Dendritic cell treated with granulocyte-macrophage colony-stimulating factor and Interleukin-4, amounts not matched to agents 40 ng/mL and 50 ng/mL, for 4 days (primary cell): ENCODE measurements around the gene CFAP298.
"Not testable (repeated sequence)": the region's sequence is repeated elsewhere in the genome, so short reads cannot be mapped to it uniquely, and the experiment has no call there.

Experiments used
- H3K27ac Mint-ChIP-seq: one replicate; pipeline ENCODE4 v1.8.0; 2022; ENCODE audit warnings: mild to moderate bottlenecking, mixed read lengths
- H3K27me3 Mint-ChIP-seq: one replicate; pipeline ENCODE4 v1.8.0; 2022; ENCODE audit warnings: mild to moderate bottlenecking, mixed read lengths
- H3K36me3 Mint-ChIP-seq: one replicate; pipeline ENCODE4 v1.8.0; 2022; ENCODE audit warnings: low read depth, mixed read lengths
- H3K4me1 Mint-ChIP-seq: one replicate; pipeline ENCODE4 v1.8.0; 2022; ENCODE audit warnings: low read depth, mixed read lengths
- H3K4me3 Mint-ChIP-seq: one replicate; pipeline ENCODE4 v1.8.0; 2022; ENCODE audit warnings: mild to moderate bottlenecking, moderate library complexity, mixed read lengths
- H3K9me3 Mint-ChIP-seq: one replicate; pipeline ENCODE4 v1.8.0; 2022; ENCODE audit warnings: mixed read lengths
- intact Hi-C: fragments of 100-400 bp; cut with micrococcal nuclease; formaldehyde crosslinking; loops from one replicate; pipeline ENCODE4 v1.15.0; 2022

CFAP298 gene

DNA sequence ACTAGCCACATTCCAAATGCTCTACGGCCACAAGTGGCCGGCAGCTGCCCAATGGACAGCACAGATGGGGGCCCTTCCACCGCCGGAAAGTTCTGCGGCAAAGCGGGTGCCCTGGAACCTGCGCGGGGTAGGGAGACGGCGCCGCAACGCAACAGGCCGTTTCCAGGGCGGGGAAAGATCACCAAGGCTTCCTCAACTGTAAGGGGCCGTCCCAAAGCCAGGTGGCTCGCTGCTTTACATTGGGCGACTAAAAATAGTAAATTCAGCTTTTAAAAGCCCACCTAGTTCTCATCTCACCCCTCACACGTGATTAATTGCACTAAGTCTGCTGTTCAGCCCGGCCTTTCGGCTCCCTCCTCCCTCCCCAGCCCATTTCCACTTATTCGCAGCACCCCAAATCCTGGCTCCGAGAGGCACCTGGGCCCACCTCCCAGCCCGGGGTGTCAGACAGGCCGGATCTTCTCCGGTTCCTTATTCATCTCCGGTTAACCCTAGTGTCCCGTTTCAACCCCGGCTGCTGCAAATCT is 643 bp downstream of the CFAP298 start:
- H3K36me3 Mint-ChIP-seq = peaks cover 44% of the 10 kb centered on the region
- peaks cover 7% of the 10 kb centered on the region for H3K27me3 Mint-ChIP-seq
- peaks cover 6% of the 10 kb centered on the region for H3K4me1 Mint-ChIP-seq
- peak overlapping the region; percentile 96 for H3K27ac Mint-ChIP-seq
- no peaks in the 10 kb centered on the region for H3K9me3 Mint-ChIP-seq
- H3K4me3 Mint-ChIP-seq = peak overlapping the region; percentile 99
- intact Hi-C loops = no loop called here

DNA sequence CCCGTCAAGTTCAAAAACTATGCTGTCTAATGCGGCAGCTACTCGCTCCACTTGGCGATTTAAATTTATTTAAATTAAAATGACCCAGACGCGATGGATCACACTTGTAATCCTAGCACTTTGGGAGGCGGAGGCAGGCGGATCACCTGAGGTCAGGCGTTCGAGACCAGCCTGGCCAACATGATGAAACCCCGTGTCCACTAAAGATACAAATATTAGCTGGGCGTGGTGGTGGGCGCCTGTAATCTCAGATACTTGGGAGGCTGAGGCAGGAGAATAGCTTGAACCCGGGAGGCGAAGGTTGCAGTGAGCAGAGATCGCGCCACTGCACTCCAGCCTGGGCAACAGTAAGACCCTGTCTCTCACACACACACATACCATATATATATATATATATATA is 1.2 kb downstream of the CFAP298 start:
- H3K9me3 Mint-ChIP-seq, intact Hi-C loops, H3K4me1 Mint-ChIP-seq, H3K27me3 Mint-ChIP-seq, H3K27ac Mint-ChIP-seq: not testable (repeated sequence)
- peak overlapping the region; percentile 23 for H3K4me3 Mint-ChIP-seq
- H3K36me3 Mint-ChIP-seq = peaks cover 50% of the 10 kb centered on the region

DNA sequence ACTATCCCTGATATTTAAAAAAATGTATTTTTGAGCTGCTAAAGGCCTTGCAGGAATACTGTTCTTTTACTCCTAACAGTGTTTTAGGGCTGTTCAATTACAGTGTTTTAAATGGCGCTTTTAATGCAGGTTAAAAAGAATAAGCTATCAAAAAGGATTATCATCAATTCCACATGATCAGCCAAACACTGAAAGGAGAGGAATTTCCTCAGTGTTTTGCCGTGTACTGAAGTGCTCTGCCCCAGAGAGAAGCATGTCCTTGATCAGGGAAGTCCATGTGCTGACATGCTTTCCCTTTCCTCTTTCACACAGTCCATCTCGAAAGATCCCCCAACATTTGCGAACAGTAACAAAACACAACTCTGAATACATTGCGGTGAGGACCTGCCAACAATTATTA is 3.3 kb downstream of the CFAP298 start:
- H3K4me3 Mint-ChIP-seq = no peak overlapping the region
- intact Hi-C loops = no loop called here
- H3K27me3 Mint-ChIP-seq = no peaks in the 10 kb centered on the region
- no peak overlapping the region for H3K27ac Mint-ChIP-seq
- H3K4me1 Mint-ChIP-seq = peaks cover 6% of the 10 kb centered on the region
- no peaks in the 10 kb centered on the region for H3K9me3 Mint-ChIP-seq
- H3K36me3 Mint-ChIP-seq = peaks cover 71% of the 10 kb centered on the region

DNA sequence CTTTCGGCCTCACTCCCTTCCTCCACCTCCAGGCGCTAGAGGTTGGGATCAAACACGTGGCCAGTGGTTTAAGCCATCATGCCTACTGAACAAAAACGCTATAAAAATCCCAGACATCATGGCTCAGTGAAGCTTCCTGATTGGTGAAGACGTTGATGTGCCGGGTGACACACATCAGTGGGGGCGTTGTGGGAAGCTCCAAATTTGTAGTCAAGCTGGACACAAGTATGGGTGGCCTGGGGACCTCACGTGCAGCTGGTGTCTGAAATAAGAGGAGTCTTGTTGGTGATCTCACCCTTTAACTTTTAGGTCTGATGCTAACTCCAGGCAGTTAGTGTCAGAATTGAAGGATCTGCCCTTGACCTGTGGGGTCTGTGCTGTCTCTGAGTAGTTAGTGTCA is 6.7 kb downstream of the CFAP298 start:
- Mint-ChIP-seq H3K4me3 (no peak overlapping the region), H3K9me3 (no peaks in the 10 kb centered on the region), H3K27ac (no peak overlapping the region), H3K27me3 (no peaks in the 10 kb centered on the region), H3K36me3 (peaks cover 80% of the 10 kb centered on the region), H3K4me1 (no peaks in the 10 kb centered on the region)
- intact Hi-C loops = no loop called here

DNA sequence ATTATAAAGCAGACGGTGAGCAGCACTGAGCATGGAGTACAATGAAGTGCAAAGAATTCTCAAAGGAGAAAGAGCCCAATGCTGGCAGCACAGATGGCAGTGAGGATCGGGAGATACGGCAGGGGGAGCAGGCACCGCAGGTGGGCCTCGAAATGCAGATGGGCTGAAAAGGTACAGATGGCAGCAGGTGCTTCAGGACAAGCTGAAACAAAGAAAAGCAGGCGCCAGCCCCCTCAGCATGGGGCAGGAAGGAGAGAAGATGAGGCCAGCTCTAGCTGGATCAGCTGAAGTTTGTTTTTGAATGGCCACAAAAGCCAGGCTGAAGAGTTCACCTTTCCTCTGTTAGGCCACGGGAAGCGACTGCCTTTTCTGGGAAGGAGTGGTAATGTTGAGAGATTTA is 7.7 kb downstream of the CFAP298 start:
- intact Hi-C loops = no loop called here
- H3K9me3 Mint-ChIP-seq = no peaks in the 10 kb centered on the region
- peaks cover 84% of the 10 kb centered on the region for H3K36me3 Mint-ChIP-seq
- H3K4me1 Mint-ChIP-seq = no peaks in the 10 kb centered on the region
- H3K27me3 Mint-ChIP-seq = no peaks in the 10 kb centered on the region
- H3K27ac Mint-ChIP-seq = no peak overlapping the region
- H3K4me3 Mint-ChIP-seq = no peak overlapping the region

DNA sequence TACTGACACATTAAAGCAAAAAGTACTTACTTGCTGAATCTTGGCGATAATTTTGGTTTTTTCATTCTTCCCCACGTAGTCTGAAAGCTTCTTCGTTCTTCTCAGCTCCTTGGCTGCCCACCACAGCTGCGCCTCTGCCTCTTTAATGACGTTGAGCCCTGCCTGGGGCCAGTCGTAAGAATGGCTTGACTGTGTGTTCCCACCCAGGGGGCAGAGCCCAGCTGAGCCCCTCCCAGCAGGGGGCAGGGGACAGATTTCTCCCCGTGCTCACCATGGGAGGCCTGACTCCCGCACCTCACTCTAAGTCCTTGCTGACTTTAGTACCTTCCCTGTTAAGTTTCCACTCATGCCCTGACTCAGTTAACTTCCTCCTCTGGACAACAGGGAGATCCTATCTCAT is 9.0 kb downstream of the CFAP298 start:
- H3K27me3 Mint-ChIP-seq = no peaks in the 10 kb centered on the region
- no peak overlapping the region for H3K27ac Mint-ChIP-seq
- intact Hi-C loops = no loop called here
- H3K4me1 Mint-ChIP-seq = no peaks in the 10 kb centered on the region
- peaks cover 89% of the 10 kb centered on the region for H3K36me3 Mint-ChIP-seq
- H3K9me3 Mint-ChIP-seq = no peaks in the 10 kb centered on the region
- H3K4me3 Mint-ChIP-seq = no peak overlapping the region

DNA sequence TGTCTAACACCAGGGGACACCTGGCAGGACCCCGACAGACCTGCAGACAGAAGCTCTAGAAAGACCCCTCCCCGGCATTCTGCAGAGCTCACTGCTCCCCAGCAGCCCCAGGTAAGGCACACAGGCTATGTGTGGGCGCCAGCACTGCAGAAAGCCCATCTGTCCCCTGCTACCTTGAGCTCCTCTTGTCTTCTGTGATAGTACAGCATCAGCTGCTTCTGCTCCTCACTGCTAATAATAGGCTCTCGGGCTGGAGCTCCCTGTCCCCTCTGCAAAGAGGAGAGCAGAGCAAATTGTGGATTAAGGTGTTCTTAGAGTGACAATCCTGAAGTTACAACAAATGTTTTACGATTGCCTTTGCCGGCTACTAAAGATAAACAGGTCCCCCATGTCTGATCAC is 10.1 kb downstream of the CFAP298 start:
- intact Hi-C loops = no loop called here
- H3K27me3 Mint-ChIP-seq = no peaks in the 10 kb centered on the region
- no peak overlapping the region for H3K4me3 Mint-ChIP-seq
- H3K27ac Mint-ChIP-seq = no peak overlapping the region
- no peaks in the 10 kb centered on the region for H3K4me1 Mint-ChIP-seq
- H3K9me3 Mint-ChIP-seq = no peaks in the 10 kb centered on the region
- H3K36me3 Mint-ChIP-seq = peaks cover 79% of the 10 kb centered on the region

DNA sequence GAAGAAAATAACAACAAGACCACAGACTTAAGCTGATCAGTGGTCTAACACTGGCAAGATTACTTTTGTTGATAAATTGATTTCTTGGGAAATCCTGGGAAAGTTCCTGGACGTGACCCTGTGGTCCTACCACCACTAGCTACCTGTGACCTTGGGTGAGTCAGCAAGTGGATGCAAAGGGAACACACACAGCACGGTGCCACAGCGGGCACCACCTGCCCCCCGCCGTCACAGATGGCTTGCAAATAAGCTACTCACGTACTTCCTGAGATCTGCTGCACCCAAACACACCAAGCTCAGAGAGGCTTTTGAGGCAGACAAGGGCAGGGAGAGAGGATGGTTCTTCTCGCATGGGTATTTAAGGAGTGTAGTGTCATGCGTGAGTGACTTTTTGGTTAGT is 12.7 kb downstream of the CFAP298 start:
- H3K4me3 Mint-ChIP-seq = no peak overlapping the region
- H3K27me3 Mint-ChIP-seq = no peaks in the 10 kb centered on the region
- no peaks in the 10 kb centered on the region for H3K4me1 Mint-ChIP-seq
- no peaks in the 10 kb centered on the region for H3K9me3 Mint-ChIP-seq
- peaks cover 54% of the 10 kb centered on the region for H3K36me3 Mint-ChIP-seq
- H3K27ac Mint-ChIP-seq = no peak overlapping the region
- intact Hi-C loops = no loop called here

DNA sequence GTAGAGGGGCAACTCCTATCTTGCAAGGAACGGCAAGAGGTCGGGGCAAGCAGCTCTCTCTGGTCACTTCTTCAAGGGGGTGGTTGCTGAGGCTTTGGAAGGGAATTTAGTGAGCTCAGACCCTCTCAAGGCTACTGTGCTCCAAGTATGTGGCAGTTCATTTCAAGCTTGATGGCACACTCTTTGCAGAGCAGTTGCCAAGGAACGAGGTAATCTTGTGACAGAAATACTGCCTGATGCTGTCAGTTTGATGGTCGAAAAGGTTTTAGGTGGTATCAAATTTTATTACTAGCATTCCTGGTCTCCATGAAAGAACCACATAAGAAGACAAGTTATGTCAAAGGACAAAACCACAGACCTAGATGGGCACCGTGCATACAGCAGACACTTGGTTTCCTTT is 13.1 kb downstream of the CFAP298 start:
- intact Hi-C loops = no loop called here
- no peaks in the 10 kb centered on the region for H3K27me3 Mint-ChIP-seq
- no peak overlapping the region for H3K4me3 Mint-ChIP-seq
- no peak overlapping the region for H3K27ac Mint-ChIP-seq
- no peaks in the 10 kb centered on the region for H3K4me1 Mint-ChIP-seq
- H3K9me3 Mint-ChIP-seq = no peaks in the 10 kb centered on the region
- H3K36me3 Mint-ChIP-seq = peaks cover 49% of the 10 kb centered on the region

DNA sequence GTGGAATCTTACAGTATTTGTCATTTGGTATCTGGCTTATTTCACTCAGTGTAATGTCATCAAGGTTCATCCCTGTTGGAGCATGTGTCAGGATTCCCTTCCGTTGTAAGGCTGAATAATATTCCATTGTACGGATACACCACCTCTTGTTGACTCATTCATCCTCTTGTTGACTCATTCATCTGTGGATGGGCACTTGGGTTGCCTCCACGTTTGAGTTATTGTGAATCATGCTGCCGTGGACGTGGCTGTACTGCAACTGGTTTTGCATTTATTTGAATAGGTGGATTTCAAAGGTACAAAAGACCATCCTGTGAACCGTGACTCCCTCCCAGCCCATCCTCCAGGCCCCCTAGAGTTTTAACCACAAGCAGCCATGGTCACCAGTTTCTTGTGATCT is 15.0 kb downstream of the CFAP298 start:
- Mint-ChIP-seq H3K4me1 (no peaks in the 10 kb centered on the region), H3K9me3 (no peaks in the 10 kb centered on the region), H3K27ac (no peak overlapping the region), H3K36me3 (peaks cover 30% of the 10 kb centered on the region), H3K27me3 (no peaks in the 10 kb centered on the region), H3K4me3 (no peak overlapping the region)
- intact Hi-C loops = no loop called here

DNA sequence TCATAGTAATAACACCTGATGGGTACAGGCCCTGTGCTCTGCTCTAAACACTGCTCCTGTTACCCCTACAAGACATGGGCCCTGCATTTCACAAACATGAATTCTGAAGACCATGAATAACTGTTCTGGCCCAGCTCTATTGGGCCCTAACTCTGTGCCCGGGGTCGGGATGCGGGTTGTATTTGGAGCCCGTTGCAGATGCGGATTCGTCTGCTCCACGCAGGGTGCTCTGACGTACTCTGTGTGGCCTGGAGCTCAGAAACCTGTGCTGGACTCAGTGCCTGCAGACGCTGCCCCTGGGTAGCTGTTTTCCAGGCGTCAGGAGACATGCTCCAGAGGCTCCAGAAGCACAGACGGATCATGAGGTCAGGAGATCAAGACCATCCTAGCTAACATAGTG is 16.7 kb downstream of the CFAP298 start:
- intact Hi-C loops = no loop called here
- H3K27ac Mint-ChIP-seq = no peak overlapping the region
- H3K4me3 Mint-ChIP-seq = no peak overlapping the region
- H3K4me1 Mint-ChIP-seq = no peaks in the 10 kb centered on the region
- H3K9me3 Mint-ChIP-seq = no peaks in the 10 kb centered on the region
- no peaks in the 10 kb centered on the region for H3K27me3 Mint-ChIP-seq
- peaks cover 24% of the 10 kb centered on the region for H3K36me3 Mint-ChIP-seq

DNA sequence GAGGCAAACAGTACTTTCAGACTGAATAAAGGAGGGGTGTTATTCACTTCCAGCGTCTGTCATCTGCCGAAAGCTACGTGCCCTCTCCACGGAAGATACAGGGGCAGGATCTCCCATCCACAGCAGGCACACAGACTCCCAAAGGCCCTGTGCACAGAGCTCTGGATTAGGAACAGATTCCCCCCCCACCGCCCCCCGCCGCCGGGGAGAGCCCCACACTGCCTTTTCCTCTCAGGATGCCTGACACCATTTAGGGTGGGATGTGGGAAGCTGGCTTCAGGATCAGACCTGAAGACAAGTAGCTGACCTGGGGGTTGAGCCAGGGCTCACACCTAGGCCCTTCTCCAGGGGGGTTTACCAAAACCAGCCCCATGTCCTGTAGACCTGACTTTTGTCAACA is 18.5 kb downstream of the CFAP298 start:
- intact Hi-C loops = no loop called here
- Mint-ChIP-seq H3K27ac (no peak overlapping the region), H3K4me1 (no peaks in the 10 kb centered on the region), H3K27me3 (no peaks in the 10 kb centered on the region), H3K9me3 (no peaks in the 10 kb centered on the region), H3K4me3 (no peak overlapping the region), H3K36me3 (peaks cover 6% of the 10 kb centered on the region)

DNA sequence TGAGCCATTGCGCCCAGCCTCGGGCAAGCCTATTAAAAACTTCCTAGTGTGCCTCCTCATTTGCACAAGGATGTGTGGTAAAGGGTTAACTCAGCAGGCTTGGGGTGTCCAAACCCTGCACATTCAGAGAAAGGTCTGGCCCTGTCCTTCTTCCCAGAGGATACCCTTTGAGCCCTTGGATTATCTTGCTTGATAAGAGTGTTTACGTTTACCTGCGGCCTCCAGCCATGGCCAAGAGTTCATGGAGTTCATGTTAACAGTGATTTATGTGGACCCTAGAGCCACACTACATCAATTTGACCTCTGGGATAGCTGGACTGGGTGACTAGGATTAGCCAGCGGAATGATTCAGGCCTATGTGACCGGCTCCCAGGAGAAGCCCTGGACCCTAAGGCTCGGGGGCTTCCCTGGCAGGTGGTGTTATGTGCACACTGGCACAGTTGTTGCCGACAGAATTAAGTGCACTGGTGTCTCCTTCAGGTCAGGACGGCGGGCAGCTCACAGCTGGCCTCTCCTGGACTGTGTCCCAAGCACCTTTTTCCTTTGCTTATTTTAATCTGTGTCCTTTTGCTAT is 19.2 kb downstream of the CFAP298 start:
- H3K27ac Mint-ChIP-seq = no peak overlapping the region
- H3K9me3 Mint-ChIP-seq = no peaks in the 10 kb centered on the region
- H3K36me3 Mint-ChIP-seq = no peaks in the 10 kb centered on the region
- H3K4me3 Mint-ChIP-seq = no peak overlapping the region
- no peaks in the 10 kb centered on the region for H3K4me1 Mint-ChIP-seq
- no peaks in the 10 kb centered on the region for H3K27me3 Mint-ChIP-seq
- intact Hi-C loops = no loop called here

DNA sequence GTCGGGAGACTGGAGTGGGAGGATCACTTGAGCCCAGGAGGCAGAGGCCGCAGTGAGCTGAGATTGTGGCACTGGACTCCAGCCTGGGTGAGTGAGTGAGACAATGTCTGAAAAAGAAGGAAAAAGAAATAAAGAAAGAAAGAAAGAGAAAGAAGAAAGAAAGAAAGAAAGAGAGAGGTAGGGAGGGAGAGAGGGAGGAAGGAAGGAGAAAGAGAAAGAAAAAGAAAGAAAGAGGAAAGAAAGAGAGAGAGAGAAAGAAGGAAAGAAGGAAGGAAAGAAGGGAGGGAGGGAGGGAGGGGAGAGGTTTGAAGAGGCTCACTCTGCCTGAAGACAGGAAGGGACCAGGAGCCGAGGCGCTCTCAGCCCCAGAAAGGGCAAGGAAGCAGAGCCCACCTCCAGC is 22.0 kb downstream of the CFAP298 start:
- no peak overlapping the region for H3K27ac Mint-ChIP-seq
- H3K9me3 Mint-ChIP-seq = no peaks in the 10 kb centered on the region
- no peaks in the 10 kb centered on the region for H3K36me3 Mint-ChIP-seq
- intact Hi-C loops = no loop called here
- no peaks in the 10 kb centered on the region for H3K27me3 Mint-ChIP-seq
- no peak overlapping the region for H3K4me3 Mint-ChIP-seq
- H3K4me1 Mint-ChIP-seq = no peaks in the 10 kb centered on the region

DNA sequence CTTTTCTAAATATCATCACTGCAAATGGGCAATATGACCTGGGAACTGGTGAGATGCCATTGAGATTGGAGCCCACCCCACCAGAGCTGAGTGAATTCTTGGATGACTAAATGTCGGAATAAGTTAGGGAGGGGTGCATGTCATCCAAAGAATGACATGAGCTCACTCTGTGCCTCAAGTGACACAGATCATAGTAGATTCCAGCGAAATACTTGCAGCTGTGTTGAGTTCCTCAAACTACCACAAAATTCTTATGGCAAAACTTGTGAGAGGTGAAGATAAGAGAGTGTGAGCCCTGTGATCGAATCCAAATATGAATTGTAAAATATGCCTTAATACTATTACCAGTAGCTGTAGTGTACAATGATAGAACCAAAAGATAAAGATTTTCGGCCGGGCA is 24.5 kb downstream of the CFAP298 start:
- Mint-ChIP-seq H3K36me3 (no peaks in the 10 kb centered on the region), H3K27ac (no peak overlapping the region), H3K9me3 (no peaks in the 10 kb centered on the region), H3K27me3 (no peaks in the 10 kb centered on the region), H3K4me1 (no peaks in the 10 kb centered on the region), H3K4me3 (no peak overlapping the region)
- intact Hi-C loops = no loop called here
